ENCODE data around the gene ATXN1.

ATXN1 gene

GRCh38 chr6:16329233-16329632 is 432.0 kb downstream of the ATXN1 start:
- no peak for TF ChIP-seq CTCF (IDR thresholded peaks at IDR 0.05)
- no peak overlapping the region for H3K27ac ChIP-seq

GRCh38 chr6:16327777-16328325 is 433.4 kb downstream of the ATXN1 start:
- Histone ChIP-seq H3K4me2 (ENCODE audit: low read length) (no peak overlapping the region), H3K27ac (no peak overlapping the region), H3K27me3 (ENCODE audit: control insufficient read depth, insufficient read depth, low read length) (no peaks in the 10 kb centered on the region), H3K4me3 (ENCODE audit: low read depth, low read length) (no peak overlapping the region), H3K4me1 (peaks cover 7% of the 10 kb centered on the region), H3K9ac (no peak overlapping the region), H3K79me2 (no peaks in the 10 kb centered on the region), H2AFZ (no peak overlapping the region), H3K9me3 (ENCODE audit: control insufficient read depth, low read length) (no peaks in the 10 kb centered on the region), H3K36me3 (ENCODE audit: control insufficient read depth, insufficient read depth, low read length) (no peaks in the 10 kb centered on the region)
- TF ChIP-seq CTCF (IDR thresholded peaks at IDR 0.05), result no peak

More at GRCh38 chr6:16329233-16329632, 432.0 kb downstream of the ATXN1 start:
- no peak overlapping the region for H2AFZ ChIP-seq
- peaks cover 13% of the 10 kb centered on the region for H3K4me1 ChIP-seq
- no peaks in the 10 kb centered on the region for H3K79me2 ChIP-seq
- H3K9me3 ChIP-seq (ENCODE audit: control insufficient read depth, low read length), result no peaks in the 10 kb centered on the region
- no peak overlapping the region for H3K9ac ChIP-seq
- no peaks in the 10 kb centered on the region for H3K36me3 ChIP-seq (ENCODE audit: control insufficient read depth, insufficient read depth, low read length)
- H3K4me3 ChIP-seq (ENCODE audit: low read depth, low read length), result no peak overlapping the region
- no peaks in the 10 kb centered on the region for H3K27me3 ChIP-seq (ENCODE audit: control insufficient read depth, insufficient read depth, low read length)
- H3K4me2 ChIP-seq (ENCODE audit: low read length), result no peak overlapping the region

GRCh38 chr6:16326971-16327776 is 434.1 kb downstream of the ATXN1 start:
- H3K27me3 ChIP-seq (ENCODE audit: control insufficient read depth, insufficient read depth, low read length), result no peaks in the 10 kb centered on the region
- no peaks in the 10 kb centered on the region for H3K36me3 ChIP-seq (ENCODE audit: control insufficient read depth, insufficient read depth, low read length)
- TF ChIP-seq CTCF (IDR thresholded peaks at IDR 0.05), result no peak
- no peak overlapping the region for H3K4me3 ChIP-seq (ENCODE audit: low read depth, low read length)
- no peak overlapping the region for H2AFZ ChIP-seq
- peaks cover 7% of the 10 kb centered on the region for H3K4me1 ChIP-seq
- H3K79me2 ChIP-seq, result no peaks in the 10 kb centered on the region
- H3K27ac ChIP-seq, result no peak overlapping the region
- no peak overlapping the region for H3K4me2 ChIP-seq (ENCODE audit: low read length)
- H3K9me3 ChIP-seq (ENCODE audit: control insufficient read depth, low read length), result no peaks in the 10 kb centered on the region
- H3K9ac ChIP-seq, result no peak overlapping the region

- Histone ChIP-seq H3K4me3 (ENCODE audit: low read depth, low read length) (no peak overlapping the region), H3K79me2 (no peaks in the 10 kb centered on the region), H3K9me3 (ENCODE audit: control insufficient read depth, low read length) (no peaks in the 10 kb centered on the region), H3K4me1 (peaks cover 7% of the 10 kb centered on the region), H3K27ac (no peak overlapping the region), H3K36me3 (ENCODE audit: control insufficient read depth, insufficient read depth, low read length) (no peaks in the 10 kb centered on the region), H3K9ac (no peak overlapping the region), H3K4me2 (ENCODE audit: low read length) (no peak overlapping the region), H3K27me3 (ENCODE audit: control insufficient read depth, insufficient read depth, low read length) (no peaks in the 10 kb centered on the region), H2AFZ (no peak overlapping the region)
- TF ChIP-seq CTCF (IDR thresholded peaks at IDR 0.05), result no peak
These were observed 434.7 kb downstream of the ATXN1 start for GRCh38 chr6:16326531-16326930.
